T follicular helper cell (primary cell): ENCODE results near the gene SPATS2L.

Experiments
- DNase-seq: peaks from one replicate; pipeline ENCODE4 v3.0.0-alpha.2; 2020; ENCODE audit warnings: low read depth

The SPATS2L gene

DNA sequence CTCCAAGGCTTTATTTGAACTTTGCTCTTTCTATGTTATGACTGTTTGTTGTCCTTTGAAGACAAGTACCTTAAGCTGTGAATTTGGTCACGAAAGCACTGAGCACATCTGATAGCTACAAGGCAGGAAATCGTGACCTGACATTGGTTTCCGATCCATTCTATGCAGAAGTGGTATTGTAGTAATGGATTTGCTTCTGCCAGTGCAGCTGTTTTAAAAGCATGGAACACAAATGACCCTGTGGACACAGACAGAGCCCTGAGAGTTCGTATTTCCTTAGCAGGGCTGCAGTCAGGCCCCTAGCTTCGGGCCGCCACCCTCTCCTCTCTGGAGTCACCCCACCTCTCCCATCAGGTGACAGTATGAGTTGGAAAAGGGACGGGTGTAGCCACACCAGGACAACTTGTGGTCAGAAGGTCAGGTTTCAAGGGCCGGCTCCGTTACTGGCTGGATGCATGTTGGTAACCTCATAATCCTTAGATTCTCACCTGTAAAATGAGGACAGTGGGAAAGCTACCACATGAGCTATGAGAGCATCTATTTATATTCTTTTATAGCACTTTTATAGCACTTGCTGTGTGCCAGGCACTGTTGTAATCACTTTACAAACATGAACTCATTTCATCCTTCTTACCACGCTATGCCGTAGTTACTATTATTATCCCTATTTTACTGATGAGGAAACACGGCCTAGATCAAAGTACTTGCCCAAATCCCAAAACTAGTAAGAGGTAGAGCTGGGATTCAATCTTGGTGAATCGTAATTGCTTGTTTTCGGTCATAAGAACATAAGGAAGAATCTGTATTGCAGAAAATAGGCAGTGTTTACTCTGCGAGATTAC is 70.2 kb downstream of the SPATS2L start:
- no peak for DNase-seq

DNA sequence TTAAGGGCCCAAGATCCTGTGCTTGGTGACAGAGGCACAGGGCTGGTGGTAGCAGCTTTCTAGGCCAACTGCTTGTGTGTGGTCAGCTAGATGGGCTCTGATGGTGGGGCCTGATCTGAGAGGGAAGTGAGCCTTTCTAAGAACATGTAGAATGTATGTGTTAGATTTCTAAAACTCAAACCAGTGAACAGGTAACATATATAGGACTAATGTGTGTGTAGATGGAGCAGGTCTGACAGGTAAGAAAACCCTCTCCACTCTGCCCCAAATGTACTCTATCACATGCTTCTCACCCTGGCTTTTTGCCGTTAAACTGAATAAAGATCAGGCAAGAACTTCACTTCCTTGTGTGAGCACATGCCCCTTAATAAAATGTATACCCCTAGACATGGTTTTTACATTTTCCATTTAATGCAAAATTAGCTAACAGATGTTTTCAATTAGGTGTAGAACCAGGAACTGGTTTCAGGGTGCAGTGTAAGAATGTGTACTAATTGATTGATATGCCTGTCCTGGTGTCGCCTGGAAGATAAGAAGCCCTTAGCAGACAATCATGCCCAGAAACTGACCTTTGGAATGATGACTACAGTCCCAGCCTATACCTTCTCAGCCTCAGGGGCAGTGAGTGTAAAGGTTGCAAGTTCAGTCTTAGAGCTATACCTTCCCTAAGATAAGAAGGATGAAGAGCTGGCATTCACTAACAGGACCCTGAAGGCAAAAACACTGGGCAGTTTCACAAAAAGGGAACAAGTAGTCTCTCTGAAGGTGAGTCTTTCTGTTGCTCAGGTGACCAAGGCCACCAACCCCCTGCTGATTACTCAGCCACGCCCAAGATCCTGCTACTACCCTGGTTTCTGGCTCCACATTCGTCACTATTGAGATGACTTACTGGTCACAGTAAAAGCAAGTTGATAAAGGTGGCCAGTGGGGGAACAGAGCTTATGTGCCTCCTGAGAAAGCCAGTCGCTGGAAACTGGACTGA is 71.2 kb downstream of the SPATS2L start:
- DNase-seq = no peak

DNA sequence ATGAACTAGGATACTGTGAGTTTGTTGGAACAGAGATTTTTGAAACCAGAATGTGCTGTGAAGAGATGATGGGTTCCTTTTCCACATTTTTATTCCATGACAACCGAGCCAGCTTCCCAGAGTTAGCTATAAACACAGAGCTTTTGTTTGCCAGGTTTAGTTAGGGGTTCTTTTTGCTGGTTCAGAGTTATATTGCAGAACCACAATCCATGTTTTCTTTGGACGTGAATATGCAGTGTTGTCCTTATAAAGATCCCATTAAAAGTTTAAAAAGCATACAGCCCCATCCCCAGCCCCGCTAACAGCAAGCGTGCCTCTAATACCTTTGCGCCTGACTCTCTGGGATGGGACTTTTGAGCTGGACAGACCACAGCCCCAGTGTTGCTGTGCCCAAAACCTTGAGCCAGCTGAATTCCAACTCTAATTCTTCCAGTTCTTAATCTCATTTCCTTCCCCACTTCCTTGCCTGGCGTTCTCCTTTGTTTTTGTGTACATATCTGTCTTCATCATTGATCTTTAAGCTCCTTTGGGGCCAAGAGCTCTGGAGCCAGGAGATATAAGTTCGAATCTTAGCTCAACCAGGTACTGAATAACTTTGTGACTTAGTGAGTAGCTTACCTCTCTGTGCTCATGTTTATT is 72.3 kb downstream of the SPATS2L start:
- DNase-seq = no peak

DNA sequence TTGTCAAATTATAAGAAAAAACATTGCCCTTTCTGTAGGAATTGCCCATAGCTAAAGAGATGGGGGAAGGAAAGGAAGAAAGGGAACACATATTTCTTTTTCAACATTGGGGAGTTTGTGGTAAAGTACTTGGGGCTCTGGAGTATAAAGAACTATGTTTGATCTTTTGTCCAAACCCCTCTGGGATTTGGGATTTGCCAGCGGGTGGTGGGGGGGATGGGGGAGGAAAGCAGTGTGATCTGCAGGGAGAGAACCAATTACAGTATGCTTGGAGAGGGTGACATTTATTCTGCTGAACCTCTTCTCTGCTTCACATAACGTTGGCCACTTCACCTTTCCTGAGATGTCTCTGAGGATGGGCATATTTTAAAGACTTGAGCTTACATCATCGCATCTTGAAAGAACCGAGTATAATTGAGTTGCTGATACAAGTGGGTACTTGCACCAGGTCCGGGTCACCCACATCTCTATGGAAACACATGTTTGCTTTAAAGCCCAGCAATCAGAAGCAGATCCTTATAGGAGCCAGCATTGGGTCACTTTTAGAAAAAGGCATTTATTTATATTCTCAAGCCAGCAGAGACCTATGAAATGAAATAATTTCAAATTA is 73.1 kb downstream of the SPATS2L start:
- DNase-seq = no peak

DNA sequence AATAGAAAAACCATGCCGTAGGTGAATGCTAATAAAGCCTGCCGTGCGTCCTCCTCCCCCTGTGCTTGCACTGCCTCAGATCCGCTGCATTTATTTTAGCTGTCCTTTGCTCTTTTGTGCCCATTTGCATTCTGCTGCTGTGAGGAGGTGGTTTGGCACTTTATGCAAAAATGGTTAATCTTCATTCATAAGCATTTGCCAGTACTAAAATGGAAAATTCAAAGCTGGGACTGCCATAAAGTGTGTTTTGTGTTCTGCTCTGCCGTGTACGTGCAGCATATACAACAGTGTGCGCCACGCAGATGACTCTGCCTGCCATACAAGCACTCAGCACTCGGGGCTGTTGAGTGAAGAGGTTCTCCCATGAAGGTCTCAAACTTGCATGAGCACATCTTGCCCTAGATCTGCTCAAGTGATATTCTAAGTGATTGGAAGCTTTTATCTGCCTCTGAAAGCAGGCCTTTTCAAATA is 73.6 kb downstream of the SPATS2L start:
- DNase-seq = no peak

DNA sequence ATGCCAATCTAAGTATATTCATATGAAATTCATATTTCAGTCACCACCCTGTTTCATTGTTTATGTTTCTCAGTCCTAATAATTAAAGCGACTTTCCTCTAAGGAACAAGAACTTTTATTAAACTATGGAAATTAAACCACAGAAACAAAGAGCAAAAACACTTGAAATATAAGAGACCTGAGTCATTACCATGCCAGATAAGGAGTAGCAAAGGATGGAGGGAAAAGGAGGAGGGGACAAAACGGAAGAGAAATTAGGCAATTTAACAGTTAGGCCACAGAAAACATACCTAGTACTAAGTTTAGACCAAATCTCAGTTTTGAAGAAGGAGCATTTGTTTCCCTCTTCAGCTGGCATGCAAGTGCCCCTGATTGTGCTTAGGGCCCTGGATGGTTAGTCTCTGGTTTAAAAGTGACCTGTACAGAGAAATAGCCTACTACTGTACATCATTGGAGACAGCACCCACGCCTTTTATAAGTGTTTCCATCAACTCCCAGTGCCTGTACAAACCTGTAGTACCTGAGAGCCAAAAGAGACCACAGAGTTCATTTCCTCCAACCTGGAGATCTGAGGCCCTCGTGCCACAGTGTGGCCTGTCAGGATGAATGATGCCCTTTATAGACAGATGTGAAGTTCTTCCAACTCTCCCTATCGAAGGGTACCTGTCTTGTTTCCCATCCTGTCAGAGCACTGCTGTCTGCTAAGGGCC is 74.5 kb downstream of the SPATS2L start:
- DNase-seq = no peak

DNA sequence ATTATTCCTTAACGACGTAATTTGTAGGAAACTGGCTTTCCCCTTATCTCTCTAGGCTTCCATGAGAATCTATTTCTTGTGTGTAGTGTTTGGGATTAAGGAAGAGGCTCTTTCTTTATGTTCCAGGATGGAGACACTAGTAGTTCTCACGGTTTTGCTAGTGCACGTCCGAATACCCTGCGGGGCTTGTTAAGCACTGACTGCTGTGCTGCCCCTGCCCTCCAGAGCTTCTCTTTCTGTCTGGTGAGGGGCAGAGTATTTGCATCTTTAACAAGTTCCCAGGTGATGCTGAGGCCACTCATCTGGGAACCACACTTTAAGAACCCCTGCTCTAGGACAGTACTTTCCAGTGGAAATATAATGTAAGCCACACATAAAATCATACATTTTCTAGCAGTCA is 76.4 kb downstream of the SPATS2L start:
- no peak for DNase-seq

DNA sequence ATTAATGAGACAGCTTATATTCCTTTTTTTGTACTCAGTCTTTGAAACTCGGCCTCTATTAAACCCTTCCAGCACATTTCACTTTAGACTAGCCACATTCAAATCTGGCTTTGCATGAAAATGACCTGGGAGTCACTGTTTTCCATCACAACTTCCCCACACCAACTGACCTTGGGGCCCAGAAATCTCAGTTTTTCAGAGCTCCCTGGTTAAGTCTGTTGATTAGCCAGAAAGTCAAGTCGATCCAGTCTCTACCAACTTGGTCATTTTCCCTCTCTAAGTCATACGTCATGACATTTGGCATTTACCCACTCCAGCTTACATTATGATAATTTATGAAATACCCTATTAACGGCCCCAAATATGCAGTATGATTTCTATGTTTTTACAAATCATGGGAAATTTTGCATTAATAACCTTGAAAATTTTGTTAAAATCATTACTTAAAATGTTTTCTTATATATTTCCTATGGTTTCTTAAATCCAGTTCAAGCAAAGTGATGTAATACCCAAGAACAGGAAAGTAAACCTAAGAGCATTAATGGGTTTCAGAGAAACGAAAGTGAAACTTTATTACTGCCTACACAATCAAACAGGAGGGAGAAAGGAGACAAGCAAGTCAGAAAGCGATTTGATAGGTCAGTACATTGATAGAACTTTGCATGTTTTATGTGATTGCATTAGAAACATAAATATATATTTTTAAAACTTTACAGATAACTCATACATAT is 77.1 kb downstream of the SPATS2L start:
- no peak for DNase-seq

DNA sequence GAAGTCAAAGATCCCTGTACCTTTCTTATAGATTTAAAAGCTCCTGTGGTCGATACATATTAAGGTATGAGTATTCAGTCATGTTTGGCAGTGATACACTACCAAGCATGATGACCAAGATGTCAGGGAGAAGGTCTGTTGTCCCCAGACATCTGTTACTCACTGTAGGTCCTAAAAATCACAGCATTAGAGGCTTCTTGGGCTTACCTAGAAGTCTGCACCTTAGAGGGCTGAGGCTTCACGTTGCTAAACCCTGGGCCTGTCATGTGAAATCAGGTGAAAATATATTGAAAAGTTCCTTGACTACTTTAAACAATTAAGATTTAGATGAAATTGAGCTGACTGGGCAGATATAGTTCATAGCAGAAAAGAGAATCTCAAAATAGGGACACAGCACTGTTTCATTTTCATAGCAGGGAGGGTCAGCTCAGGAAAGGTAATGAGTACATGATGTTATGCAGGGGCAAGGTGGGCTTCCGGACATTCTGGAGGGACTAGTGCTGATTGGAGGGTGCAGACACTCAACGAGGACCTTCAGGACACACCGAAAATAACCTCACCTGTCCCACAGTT is 78.7 kb downstream of the SPATS2L start:
- DNase-seq = no peak

DNA sequence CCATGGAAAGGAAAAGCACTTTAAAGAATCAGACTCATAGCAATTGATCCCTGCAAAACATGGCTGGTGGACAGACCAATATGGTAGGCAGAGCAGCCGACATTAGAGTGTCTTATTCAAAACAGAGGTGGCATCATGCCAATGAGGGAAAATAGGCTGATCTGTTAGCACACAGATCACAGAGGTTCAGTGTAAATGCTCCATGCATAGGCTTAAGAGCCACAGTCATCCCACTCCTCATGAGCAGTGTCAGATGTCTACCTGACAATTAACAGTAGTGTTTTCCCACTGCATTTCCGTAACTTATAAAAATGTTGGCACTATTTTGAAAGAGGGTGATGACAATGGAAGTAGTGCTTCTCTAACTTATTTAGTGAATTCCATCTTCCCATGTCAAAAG is 86.7 kb downstream of the SPATS2L start:
- DNase-seq = no peak

DNA sequence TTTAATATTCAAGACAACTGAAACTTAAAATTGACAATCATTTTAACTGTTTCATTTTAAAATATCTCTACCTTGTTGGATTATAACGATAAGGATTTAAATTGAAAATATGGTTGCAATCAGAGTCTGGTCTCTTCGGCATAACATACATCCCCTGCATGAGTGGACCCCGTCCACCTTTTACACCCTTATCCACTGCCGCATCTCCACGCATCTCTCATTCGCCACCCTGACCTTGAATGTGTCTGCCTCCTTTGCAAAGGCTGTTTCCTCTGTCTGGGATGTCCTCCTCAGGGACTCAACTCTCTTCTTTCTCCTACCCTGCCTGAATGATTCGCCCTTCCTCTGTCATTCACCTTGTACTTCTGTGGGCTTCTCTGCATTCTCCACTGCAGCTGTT is 87.6 kb downstream of the SPATS2L start:
- DNase-seq = no peak

DNA sequence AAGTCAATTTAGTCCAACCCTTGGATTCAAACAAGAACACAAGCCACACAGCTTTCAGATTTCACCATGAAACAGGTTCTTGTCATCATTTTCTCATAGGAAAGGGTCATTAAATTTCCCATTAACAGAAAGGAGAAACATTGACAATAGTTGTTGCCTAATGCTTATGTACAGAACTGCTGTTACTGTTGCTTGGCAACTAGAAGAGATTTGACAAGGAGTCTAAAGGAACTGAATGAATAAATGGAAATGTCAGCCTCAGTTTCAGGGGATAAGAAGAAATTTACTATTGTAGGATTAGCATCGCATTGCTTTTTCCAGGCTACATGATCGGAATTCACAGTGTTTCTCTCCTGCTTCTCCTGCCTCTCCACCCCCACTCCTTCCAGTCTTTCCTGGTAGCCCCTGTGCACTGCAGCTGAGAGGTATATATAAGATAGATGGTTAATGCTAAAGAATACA is 90.3 kb downstream of the SPATS2L start:
- DNase-seq = no peak

DNA sequence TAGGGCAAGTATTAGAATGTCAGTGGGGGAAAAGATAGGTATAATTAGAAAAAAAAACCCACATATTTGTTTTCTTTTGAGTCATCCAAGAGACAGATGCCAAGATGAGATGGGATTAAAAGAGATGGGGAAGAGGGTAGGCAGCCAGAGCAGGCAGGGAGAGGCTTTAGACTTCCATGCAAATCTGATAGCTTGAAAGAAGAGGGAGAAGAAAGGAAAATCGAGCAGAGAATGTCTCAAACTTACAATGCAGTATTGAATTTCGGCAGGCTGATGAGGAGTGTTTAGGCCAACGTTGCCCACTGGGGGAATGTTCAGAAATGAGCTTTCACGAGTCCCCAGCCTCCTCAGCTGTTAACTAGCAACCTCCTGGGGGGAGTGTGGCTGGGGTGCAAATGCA is 91.3 kb downstream of the SPATS2L start:
- DNase-seq = no peak

DNA sequence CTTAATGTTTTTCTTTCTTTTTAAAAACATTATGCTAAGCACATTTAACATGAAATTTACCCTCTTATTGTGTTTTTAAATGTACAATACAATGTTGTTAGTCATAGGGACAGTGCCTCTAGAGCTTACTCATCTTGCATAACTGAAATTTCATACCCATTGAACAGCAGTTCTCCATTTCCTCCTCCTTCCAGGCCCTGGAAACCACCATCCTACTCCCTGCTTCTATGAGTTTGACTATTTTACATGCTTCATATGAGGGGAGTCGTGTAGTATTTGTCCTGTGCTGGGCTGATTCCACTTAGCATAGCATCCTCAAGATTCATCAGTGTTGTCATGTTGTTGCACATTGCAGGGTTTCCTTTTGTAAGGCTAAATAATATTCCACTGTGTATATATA is 92.6 kb downstream of the SPATS2L start:
- no peak for DNase-seq

DNA sequence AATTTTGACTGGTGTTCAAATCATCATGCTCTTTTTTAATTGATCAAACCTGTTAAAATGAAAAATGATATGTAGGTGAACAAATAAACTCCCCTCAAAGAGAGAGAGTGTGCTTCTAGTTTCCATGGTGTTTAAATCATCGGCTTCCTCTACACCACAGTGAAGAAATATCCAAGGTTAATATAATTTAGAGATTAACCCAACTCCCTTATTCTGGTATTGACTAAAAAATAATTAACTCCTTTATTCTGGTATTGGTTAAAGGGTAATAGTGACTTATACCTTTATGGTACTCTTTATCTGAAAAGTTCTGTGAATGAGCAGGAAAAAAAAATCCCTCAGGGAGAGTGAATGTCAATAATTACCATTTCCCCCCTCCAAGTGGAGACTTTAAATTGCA is 93.1 kb downstream of the SPATS2L start:
- DNase-seq = no peak

DNA sequence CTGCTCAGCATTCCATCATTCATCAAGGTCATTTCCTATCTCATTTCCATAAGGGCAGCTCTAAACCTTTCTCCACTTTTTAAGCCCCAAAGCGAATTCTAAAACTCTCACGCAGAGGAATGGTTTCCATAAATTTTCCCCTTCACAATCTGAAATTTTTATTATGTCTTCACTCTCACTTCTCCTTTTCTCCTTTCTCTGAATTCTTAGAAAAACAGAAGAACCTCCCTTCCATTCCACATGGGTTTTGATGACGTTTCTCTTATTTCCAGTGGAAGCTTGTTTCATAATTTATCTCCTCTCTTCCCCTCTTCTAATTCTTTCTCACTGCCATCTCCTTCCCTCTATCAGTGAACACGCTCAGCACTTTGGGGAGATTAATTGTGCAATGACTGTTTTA is 97.3 kb downstream of the SPATS2L start:
- no peak for DNase-seq

DNA sequence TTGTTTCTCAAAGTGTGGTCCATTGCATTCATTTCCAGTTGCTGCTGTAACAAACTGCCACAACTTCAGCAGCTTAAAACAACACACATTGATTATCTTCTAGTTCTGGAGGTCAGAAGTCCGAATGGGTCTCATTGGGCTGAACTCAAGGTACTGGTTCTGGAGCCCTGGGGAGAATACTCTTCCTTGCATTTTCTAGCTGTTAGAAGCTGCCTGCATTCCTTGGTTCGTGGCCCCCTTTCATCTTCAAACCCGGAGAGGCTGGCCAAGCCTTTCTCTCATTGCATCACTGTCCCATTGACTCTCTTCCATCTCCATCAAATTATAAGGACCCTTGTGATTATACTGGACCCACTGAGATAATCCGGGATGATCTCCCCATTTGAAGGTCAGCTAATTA is 98.1 kb downstream of the SPATS2L start:
- DNase-seq = no peak

DNA sequence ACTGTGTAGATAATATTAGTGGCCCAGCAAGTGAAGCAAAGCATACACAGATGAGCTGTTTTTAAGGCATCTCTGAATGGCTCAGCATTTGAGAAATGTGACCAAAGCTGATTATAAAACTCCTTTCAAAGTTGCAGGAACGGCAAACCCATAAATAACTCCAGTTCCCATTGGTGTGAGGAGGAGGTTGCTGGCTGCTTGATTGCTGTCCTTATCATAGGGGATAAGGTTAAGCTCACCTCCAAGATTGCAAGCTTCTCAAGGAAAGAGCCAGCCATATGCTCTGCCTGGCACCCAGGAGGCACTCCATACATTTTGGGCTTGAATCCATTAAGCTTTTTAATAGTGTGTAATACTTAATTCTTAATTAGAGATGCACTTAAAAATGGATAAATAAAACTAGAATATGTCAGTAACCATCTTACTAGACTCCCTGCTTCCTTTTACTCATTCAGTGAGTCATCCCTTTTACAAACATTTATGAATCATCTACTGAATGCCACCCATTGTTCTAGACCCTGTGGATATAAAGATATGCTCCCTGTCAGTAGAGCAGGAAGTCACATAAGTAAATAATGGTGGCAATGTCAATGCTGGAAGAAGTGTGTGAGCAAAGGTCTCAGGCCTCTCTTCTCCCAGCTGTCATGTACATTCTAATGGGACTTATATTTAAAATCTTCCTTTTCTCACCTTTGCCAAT is 99.3 kb downstream of the SPATS2L start:
- no peak for DNase-seq

DNA sequence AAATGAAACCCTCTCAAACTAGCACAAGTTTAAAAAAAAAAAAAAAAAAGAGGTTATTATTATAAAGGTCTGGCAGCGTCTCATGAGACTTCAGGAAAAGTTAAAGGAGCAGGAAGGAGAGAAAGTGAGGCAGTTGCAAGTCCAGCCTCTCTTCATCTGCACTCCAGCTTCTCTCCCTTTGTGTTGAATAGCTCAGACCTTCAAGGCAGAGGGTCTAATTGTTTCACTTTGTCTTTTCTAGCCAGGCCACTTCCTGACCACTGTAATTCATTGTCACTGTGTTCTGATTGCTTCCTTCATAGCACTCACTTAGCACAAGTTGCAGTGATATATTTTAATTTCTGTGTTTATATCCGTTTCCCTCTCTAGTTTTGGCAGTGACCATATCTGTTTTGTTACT is 99.9 kb downstream of the SPATS2L start:
- no peak for DNase-seq
